NCI-H2171 (cell line): ENCODE data around the gene TRAPPC2L.
A peak's percentile ranks its signal among the peaks of the same experiment; 100 is the strongest.

Experiments used
- DNase-seq: peaks from one replicate; lab custom pipeline; 2025; lab: John Stamatoyannopoulos, UW

TRAPPC2L gene, protein sequence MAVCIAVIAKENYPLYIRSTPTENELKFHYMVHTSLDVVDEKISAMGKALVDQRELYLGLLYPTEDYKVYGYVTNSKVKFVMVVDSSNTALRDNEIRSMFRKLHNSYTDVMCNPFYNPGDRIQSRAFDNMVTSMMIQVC

DNA sequence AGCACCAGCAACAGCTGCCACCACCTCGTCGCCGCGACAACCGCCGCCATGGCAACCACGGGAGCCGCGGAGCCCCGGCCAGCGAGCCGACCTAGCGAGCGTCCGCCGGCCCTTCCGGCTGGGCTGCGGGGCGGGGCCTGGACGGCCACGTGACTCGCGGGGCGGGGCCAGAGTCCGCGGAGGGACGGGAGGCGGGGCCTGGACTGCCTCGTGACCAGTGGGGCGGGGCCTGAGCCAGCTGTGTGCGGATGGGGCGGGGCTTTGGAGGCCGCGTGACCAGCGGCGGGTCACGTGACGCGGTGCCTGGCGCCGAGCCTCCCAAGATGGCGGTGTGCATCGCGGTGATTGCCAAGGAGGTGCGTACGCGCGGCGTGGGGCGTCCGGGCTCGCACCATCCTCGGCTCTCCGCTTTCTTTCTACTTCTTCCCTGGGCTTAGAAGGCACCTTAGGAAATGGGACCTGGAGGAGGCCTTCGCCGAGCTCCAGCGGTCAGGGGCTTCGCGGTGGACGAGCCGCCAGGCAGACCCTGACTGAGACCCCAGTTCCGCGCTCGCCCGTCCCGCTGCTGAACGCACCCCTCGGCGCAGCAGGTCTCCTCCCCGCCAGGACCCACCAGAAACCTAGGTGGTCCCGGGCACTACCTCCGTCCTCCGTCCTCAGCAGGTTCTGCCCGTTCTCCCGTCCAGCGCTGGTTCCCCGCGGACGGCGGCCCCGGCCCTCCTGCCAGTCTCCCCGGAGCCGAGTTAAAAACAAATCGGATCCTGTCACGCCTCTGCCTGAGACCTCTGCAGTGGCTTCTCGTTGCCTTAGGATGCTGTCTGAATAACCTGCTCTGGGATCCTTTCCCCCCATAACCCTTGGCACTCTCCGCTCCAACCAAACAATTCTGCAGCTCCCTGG lies at the start of gene TRAPPC2L, which contains the start of gene GALNS:
TRAPPC2L (plus strand) TSS at position 300 of the 900 bp plus-strand sequence; CDS start at position 324, 24 bp downstream.
GALNS (minus strand) TSS at position 120 of the 900 bp plus-strand sequence; CDS start at position 50, 70 bp downstream.
- peak; percentile 97 for DNase-seq

DNA sequence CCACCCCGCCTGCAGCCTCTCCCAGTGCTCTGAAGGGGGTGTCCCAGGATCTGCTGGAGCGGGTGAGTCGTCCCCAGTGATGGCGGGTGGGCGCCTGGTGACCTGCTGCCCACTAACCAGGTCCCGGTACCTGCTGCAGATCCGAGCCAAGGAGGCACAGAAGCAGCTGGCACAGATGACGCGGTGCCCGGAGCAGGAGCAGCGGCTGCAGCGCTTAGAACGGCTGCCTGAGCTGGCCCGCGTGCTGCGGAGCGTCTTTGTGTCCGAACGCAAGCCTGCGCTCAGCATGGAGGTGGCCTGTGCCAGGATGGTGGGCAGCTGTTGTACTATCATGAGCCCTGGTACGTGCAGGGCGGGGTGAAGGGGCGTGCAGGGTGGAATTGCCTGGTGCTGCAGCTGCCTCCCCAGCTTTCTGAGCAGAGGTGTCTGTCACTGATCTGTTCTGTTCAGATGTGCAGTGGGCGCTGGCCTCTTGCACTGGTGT lies 49.7 kb upstream of the TRAPPC2L start:
- no peak for DNase-seq

DNA sequence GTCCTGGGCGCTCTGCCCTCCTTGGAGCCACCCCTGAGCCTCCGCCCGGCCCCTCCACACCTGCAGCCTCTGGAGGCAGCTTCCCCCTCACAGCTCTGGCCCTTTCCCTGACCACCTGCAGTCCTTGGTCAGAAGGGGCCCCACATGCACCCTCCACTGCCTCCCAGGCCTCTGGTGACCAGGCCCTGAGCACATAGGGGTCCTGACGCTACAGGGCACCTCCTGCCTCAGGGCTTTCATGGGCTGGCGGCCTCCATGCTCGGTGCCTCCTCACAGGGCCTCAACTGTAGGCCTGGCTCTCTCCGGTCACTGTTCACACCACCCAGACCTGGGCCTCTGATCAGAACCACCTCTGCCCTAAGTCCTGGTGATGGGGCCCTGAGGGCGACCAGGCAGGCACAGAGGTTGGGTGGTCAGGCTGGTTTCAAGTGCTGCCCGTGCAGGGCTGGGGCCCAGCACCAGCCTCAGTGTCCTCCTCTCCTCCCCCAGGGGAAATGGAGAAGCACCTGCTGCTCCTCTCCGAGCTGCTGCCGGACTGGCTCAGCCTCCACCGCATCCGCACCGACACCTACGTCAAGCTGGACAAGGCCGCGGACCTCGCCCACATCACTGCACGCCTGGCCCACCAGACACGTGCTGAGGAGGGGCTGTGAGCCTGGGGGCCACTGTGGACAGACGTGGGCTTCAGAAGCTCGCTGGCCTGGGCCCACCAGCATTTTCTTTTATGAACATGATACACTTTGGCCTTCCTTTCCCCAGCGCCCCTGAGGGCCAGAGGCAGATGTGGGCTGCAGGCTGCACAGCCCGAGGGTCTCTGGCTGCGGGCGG lies 49.1 kb upstream of the TRAPPC2L start:
- DNase-seq: no peak

DNA sequence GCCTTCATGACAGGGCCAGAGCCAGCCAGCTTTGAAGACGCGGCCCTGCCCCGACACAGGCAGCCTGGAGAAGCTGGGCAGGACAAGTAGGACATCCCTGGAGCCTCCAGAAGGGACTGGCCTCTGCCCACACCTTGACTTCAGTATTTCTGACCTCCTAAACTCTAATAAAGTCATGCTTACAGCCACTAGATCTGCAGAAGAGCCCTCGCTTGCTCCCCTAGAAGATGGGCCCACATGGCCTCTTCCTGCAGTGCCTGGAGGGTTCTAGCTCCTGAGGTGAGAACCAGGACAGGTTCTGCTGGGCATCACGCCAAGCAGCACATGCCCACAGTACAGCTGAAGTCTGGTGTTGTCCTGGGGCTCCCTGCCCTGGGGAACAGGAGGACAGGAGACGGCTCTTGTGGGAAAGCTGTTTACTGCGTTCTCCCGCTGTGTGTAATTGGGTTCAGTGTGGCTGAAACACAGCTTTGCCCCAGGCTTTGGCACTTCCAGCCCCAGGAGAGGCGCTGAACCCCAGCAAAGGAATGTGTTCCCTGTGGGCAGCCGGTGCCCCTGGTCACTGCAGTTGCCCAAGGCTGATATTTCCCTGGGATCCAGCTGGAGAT lies 47.8 kb upstream of the TRAPPC2L start:
- no peak for DNase-seq

DNA sequence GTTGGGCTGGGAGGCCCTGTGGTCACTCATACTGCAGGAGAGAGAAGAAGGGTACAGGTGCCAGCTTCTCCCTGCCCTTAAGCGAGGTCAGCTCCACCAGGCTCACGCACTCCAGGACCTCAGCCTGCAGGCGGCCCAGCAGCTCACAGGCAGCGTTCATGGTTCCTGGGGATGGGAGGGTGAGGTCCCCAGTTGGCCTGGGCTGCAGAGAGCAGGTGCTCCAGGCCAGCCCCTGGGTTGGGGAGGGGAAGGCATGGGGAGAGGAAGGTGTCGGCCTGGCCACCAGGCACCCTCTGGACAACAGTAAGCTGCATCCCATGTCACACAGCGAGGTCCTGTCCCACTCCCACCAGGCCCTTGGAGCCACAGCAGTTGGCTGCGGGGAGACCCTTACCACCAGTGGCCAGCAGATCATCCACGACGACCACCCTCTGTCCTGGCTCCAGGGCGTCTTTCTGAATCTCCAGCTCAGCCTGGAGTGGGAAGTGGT lies 47.2 kb upstream of the TRAPPC2L start:
- DNase-seq: no peak

DNA sequence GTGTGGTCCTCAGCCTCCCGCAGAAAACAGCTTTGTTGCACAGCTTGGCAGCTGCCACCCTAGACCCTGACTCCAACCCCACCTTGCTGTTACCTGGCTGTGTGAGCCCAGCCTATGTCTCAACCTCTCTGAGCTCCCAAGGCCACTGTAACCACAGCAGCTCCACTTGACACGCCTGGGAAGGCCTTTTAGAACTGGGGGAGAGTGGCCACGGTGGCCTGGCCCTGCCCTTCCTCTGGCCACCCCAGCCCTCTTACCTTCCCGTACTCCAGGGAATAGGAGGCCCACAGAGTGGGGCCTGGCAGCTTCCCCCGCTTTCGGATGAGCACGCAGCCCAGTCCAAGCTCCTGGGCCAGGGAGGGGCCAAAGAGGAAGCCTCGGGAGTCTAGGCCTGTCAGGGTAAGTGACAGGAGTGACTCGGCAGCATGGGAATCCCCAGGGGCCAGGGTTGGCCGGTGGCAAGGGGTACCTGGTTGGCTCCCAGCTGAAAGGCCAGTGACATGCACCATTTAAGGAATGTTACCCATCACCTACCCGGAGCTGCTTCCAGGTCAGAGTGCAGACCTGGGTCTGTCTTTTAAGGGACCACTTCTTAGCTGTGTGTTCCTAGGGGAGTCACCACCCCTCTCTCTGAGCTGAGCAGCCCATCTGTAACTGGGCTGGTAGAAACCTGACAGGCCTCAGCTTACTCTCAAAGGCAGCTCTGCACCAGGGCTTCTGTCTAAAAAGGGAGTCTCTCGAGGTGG lies 46.6 kb upstream of the TRAPPC2L start:
- DNase-seq: no peak

DNA sequence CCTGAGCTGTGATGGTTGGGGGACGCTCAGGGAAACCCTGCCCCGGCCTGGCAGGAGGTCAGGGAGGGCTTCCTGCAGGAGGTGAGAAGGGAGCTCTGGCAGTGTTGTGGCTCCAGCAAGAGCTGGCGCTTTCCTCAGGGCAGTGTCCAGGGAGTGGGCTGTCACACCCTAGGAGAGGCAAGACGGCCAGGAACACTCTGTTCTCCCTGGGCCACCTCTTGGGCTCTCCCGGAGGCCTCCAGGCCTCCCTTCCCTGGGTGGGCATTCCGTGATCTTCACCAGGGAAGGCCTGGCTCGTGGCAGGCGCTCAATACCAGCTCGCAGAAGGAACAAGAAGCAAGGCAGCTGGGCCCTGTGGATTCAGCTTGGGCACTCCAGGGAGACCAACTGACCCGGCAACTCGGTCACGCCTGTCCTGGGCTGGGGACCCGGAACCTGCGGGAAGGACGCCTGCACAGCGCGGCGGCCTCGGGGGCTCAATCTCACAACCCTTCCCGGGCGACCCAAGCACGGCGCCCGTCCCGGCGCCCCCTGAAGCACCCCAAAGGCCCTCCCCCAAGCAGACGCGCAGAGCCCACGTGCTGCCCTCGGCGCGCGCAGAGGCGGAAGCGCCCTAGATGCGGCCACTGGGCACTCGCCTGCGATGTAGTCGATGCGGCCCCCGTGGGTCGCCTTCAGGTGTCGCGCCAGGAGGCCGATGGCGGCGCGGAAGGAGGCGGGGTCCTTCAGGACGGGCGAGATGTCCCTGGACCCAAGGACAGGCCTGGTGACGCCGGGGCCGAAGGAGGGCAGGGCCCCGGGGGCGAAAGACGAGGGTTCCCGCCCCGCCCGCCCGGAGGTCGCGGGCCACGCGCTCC lies 45.8 kb upstream of the TRAPPC2L start:
- DNase-seq: peak; percentile 68

DNA sequence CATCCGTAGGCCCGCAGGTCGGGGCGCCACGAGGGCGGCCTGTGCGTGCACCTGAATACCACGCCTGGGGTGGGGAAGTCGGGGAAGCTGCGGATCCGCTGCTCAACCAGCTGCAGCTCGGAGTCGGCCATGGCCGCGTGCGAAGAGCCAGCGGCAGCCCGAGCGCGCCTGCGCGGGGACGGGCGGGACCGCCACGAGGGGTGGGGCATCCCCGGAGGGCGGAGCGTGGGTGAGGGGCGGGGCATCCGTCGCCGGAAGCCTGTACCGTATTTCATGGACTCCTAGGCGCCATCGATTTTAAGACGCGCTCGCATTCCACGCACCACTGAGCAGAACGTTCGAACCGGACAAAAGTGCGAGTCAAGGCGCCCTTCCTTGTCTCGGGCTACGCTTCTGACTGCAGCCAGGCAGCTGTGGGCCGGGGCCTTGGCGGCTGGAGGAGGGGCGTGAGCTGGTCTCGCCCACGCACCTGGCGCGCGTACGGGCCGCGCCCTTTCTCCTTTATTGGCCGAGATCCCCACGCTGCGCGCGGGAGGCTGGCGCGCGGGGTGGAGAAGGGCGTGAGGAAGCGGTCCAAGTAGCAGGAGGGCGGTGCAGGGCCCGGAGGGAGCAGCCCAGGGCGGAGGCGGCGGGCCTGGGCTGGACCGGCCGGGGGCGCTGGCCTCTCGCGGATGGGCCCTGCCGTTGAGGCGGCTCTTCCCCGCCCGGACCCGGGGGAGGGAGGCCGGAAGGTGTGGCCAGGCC lies 45.0 kb upstream of the TRAPPC2L start, which contains the start of gene APRT:
APRT (minus strand) TSS at position 160 of the 744 bp plus-strand sequence; CDS start at position 131, 29 bp downstream.
- peak; percentile 74 for DNase-seq

DNA sequence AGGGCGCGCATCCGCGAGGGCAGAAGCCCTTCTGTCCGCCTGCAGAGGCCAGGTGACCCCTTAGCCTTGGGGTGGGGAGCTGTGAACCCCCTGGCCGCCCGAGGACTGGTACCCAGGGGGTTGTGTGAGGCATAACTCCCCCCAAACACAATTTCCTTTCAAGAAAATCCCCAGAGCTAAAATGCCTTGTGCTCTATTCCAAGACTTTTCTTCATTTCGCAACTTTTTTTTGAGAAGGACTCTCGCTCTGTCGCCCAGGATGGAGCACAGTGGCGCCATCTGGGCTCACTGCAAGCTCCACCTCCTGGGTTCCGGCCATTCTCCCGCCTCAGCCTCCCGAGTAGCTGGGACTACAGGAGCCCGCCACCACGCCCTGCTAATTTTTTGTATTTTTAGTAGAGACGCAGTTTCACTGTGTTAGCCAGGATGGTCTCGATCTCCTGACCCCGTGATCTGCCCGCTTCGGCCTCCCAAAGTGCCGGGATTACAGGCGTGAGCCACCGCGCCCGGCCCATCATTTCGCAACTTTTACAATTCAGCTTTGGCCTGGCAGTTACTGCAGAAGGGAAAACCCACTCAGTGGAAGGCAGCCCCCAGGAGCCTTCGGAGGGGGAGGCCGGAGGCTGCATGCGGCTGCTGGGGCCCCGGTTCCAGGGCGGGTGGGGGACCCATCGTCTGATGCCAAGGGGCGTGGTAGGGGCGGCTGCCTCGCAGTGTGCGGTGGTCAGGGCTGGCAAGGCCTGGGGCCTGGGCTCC lies 44.2 kb upstream of the TRAPPC2L start:
- no peak for DNase-seq

DNA sequence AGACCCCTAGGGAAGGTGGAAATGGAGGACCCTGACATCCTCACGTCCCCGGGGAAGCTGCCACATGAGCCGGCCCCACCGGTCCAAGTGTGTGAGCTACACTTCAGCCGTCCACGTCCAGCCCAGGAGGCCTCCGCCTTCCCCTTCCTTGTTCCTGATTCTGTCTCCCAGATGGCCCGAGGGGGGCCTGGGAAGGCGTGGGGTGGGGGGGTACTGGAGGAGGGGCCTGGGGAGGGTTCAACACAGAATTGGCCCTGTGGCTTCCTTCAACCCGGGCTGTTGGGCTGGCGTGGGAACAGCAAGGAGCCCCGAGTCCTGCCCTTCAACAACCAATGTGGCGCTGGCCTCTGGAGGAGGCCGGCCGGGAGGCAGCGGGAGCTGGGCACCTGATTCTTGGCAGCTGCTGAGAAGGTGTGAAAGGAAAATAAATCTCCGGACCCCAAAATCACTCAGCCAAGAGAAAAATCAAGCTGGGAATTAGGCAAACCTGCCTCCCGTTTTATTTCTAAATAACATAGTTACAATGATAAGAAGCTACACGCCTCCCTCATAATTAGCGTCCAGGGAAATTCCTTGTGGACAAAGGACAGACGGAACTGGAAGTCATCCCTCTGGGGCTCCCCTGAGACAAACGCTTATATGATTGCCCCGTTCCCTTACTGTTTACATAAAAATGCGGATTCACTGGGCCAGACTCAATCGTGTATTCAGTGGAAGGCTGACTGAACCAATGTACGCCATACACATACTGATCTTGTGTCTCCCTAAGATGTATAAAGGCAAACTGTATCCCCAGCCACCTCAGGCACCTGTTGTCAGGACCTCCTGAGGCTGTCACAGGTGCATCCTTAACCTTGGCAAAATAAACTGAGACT lies 43.4 kb upstream of the TRAPPC2L start:
- no peak for DNase-seq

DNA sequence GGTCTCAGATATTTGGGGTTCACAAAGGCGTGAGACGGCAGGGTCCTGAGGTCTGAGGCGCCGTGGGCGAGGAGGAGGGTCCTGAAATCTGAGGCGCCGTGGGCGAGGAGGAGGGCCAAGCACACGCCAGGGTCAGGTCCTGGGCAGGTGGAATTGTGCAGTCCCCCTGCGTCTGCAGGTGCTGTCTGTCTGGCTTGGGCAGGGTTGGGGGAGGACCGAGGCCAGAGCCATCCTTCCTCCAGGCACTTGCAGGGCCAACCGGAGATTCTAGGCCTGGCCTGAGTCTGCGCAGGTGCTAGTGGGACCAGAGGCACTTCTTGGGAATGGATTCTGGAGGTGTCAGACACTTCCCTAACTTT lies 42.8 kb upstream of the TRAPPC2L start:
- DNase-seq: no peak

DNA sequence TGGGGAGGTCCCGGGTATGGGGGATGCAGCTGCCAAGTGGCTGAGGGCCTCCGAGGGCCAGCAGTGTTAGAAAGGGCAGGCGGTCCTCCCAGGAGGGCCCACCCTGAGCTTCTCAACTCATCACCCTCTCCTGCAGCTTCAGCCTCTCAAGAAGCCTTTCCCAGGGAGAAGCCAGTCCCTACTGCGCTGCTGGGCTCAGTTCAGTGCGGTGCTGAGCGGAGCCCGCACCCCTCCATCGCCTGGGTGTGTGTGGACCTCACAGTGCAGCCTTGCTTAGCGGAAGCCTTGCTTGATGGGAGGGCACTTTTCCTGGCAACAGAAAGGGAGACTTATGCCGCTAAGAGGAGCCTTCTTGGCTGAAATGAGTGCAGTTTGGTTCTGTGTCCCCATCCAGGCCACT lies 41.7 kb upstream of the TRAPPC2L start:
- no peak for DNase-seq

DNA sequence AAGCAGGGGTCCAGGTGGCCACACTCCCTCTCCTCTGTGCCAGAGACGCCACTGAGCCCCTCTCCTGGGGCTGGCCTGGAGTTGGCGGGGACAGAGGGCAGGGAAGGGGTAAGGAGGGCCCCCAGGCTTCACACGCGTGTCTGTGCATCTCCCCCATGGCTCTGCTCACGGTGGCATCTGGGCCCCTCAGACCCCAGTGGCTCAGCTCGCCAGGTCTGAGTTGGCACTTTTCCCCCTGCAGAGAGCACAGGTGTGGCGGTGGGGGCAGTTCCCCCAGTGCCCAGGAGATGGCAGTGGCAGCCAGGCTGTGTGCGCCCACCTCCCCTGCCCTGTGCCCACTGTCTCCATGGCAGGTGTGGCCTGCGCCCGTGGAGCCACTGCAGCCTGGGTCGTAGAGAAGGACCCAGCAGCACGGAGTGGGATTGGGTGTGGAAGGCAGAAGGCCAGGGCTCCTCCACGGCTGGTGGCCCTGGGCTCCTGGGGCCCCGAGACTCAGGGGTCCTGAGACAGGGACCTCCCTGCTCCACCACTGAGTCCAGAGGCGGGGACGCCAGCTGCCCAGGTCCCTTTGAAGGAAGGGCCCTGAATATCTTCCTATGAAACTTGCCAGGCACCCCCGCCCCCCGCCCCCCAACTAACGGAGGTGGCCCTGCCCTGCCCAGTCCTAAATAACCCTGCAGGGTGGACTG lies 40.9 kb upstream of the TRAPPC2L start:
- DNase-seq: peak; percentile 56

DNA sequence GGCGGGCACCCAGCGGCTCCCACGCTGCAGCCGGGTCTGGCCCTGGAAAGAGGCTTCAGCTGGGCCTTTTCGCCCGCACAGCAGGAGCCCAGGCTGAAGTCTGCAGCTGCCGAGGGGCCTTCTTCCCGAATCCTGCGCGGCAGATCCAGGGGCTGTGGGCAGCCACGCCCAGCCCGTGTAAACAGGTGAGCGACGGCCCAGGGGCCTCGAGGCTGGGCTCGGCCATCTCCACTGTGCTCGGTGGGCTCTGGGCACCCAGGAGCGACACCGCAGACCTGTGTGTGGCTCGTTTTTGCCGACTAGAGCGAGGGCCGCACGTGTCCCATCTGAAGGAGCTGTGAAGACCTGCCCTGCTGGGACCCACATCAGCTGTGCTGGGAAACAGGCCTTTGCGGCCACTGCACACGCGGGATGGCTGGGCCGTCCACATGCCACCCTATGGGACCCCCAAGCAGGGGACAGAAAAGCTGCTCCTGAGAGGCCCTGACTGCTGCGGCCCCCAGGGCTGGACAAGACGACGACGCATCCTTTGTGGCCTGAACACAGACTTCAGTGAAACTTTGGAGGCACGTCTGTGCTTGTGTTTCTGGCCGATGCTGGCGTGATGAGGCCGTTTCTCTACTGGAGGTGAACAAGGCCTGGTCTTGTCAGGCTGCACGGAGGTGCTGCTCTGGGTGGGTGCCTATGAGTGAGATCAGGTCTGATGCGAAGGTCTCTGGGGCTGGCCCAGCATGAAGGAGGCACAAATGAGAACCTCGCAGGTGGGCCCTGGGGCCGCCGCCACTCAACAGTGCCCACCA lies 40.0 kb upstream of the TRAPPC2L start:
- DNase-seq: no peak

DNA sequence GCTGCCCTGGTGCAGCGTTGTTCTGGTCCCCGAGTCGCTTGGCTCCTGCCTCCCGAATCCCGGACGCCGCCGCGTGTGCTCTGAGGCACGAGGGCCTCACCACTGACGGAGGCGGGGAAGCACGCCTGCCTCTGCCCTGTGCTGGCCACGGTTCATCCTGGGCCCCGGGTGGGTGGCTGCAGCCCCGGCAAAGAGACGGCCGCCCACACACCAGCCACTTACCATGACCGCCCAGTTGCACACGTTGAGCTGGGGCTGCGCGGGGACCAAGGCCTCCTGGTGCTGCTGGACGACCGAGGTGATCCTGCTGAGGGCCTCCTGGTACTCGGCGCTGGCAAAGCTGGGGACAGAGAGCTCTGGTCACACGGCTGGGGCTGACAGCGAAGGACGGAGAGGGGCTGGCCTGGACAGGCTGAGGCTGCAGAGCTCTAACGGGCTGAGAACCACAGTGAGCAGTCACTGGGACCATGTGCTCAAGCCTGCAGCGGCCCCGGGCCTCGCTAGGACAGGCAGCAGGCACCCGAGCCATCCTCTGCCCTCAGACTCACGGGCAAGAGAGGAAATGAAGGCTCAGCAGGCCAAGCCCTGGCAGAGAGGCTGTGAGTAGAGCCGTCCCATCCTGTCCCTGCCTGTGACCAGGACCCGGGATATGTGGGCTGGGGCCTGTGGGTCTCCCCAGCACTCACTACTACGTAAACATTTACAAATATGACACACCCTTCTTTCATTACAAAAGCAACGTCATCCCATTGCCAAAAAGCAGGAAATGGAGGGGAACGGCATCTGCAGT lies 38.9 kb upstream of the TRAPPC2L start:
- no peak for DNase-seq
